ENCODE results near the gene WSB2.
"Not testable (repeated sequence)": the region's sequence is repeated elsewhere in the genome, so short reads cannot be mapped to it uniquely, and the experiment has no call there.

The WSB2 gene

GRCh38 chr12:118061011-118061872, at the start of gene WSB2:
Gene WSB2, minus strand, starts transcription at chr12:118061179. Its CDS starts 131 bp downstream, at chr12:118061048.
- DNase-seq: peak; percentile 57

DNA sequence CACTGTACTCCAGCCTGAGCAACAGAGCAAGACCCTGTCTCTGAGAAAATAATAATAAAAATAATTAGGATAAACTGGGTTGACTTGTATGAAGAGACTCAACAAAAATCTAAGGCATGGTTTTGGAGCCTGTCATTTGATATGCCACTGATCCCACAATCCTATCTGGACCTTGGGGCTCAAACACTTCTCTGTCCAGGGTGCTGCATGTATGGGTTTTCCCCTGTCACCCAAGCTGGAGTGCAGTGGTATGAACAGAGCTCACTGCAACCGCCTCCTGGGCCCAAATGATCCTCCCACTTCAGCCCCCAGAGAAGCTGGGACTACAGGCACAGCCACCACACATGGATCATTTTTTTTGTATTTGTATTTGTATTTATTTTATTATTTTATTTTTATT, 48.1 kb upstream of the WSB2 start:
- DNase-seq: no peak

DNA sequence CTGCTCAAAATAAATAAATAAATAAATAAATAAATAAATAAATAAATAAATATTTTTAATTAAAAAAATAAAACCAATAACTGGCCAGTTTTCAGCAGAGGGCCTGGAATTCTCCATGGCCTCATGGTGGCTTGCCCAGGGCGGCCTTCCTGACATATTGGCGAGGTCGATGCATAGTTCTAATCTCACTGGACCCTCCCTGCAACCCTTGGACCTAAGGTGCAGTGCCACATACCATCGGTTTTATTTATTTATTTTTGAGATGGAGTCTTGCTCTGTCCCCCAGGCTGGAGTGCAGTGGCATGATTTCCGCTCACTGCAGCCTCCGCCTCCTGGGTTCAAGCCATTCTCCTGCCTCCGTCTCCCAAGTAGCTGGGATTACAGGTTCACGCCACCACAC, 46.7 kb upstream of the WSB2 start:
- DNase-seq: no peak

DNA sequence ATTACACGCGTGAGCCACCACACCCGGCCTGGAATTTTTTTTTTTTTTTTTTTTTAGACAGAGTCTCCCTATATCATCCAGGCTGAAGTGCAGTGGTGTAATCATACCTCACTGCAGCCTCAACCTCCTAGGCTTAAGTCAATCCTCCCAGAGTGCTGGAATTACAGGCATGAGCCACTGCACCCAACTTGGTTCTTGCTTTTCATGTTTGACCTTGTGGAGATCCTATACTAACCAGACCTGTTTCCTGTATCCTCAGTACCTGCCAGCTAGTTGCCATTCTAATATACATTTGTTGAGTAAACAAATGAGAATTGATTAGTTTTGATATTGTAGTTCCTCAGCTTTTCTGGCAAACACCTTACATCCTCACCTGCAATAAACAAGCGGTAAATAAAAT, 46.0 kb upstream of the WSB2 start:
- no peak for DNase-seq

GRCh38 chr12:118103601-118104382, 42.8 kb upstream of the WSB2 start, which contains the start of gene VSIG10:
Gene VSIG10, minus strand, starts transcription at chr12:118104011. Its CDS starts 340 bp downstream, at chr12:118103671.
- peak; percentile 48 for DNase-seq

GRCh38 chr12:118103201-118103600, 42.2 kb upstream of the WSB2 start:
- no peak for DNase-seq

GRCh38 chr12:118102609-118103008, 41.6 kb upstream of the WSB2 start:
- DNase-seq: no peak

- DNase-seq: no peak
Observed at GRCh38 chr12:118102070-118102469, 41.1 kb upstream of the WSB2 start.

GRCh38 chr12:118101051-118101450, 40.1 kb upstream of the WSB2 start:
- DNase-seq: no peak

- DNase-seq: no peak
Observed at GRCh38 chr12:118098911-118099671, 38.1 kb upstream of the WSB2 start.

GRCh38 chr12:118098401-118098800, 37.4 kb upstream of the WSB2 start:
- no peak for DNase-seq

DNA sequence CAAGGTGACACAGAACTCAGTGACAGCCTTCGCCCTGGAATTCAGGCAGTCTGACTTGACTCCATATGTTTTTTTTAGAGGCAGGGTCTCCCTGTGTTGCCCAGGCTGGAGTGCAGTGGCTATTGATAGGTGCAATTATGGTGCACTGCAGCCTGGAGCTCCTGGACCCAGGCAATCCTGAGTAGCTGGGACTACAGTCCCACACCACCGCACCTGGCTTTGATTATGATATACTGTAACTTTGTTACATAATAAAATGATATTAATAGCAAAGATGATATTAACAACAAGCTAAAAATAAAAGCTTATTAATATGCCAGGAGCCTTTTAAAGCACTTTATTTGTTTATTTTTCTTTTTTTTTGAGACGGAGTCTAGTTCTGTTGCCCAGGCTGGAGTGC, 33.1 kb upstream of the WSB2 start:
- no peak for DNase-seq

- no peak for DNase-seq
Observed at GRCh38 chr12:118089782-118090181, 28.8 kb upstream of the WSB2 start.

- DNase-seq: no peak
Observed at GRCh38 chr12:118082161-118082560, 21.2 kb upstream of the WSB2 start.

- DNase-seq: not testable (repeated sequence)
Observed at GRCh38 chr12:118081521-118081920, 20.5 kb upstream of the WSB2 start.

- no peak for DNase-seq
Observed at GRCh38 chr12:118073768-118074167, 12.8 kb upstream of the WSB2 start.

- no peak for DNase-seq
Observed at GRCh38 chr12:118070650-118071049, 9.7 kb upstream of the WSB2 start.

DNA sequence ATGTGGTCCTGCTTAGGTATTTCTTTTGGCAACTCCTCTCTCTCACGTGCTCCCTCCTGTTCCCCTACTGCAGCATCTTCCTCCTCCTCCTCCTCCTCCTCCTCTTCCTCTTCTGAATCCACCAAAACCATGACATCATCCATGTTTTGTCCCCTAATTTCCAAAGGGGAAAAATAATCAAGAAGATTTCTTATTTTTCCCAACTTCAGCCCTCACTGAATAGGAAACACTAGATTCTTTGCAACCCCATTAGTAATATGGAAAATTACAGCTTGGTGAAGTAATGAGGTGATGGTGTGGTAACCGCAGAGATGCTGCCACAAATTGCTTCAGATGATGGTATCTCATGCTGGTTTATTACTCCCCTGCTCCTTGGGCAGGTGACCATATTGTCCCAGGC, 7.5 kb upstream of the WSB2 start:
- no peak for DNase-seq

DNA sequence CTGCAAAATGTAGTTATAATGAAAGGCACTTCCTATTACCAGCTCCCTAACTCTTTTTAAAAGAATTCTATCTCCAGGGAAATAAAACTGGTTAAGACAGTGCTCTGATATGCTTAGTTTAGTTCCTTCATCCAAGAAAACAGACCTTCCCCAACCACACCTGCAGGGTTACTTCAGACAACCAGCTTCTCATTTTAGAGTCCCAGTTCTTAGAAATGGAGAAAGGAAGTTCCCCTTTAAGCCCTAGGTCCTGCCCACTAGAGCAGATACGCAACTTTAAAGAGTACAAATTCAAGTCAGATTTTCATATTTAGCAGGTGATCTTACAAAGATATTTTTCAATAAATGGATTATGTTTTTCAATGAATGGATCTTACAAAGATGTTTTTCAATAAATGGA, 4.4 kb upstream of the WSB2 start:
- no peak for DNase-seq

- no peak for DNase-seq
Observed at GRCh38 chr12:118064608-118065007, 3.6 kb upstream of the WSB2 start.

- no peak for DNase-seq
Observed at GRCh38 chr12:118063576-118064391, 2.8 kb upstream of the WSB2 start.
